Measurements from ENCODE around the gene SYT1.

The SYT1 gene

DNA sequence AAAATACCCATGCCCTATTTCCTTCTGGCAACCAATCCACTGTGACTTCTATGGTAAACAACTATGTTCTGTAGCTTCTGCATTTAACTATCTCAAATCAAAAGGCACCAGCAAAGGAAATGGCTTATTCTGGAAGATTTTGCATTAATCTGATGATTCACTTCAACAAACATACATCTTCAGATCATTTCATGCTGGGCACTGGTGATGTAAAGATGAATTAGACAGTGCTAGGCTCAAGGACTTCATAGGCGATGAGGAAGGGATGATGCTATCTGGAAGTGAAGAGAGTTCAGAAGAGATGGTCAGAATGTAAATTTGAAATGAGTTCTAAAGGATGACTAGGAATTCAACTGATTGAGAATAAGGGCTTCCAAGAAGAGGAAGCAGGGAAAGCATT, 462.9 kb downstream of the SYT1 start:
- Histone ChIP-seq H3K9me3 (ENCODE audit: control insufficient read depth, low read length) (no peaks in the 10 kb centered on the region), H3K27ac (no peak overlapping the region), H3K79me2 (no peaks in the 10 kb centered on the region), H3K9ac (no peak overlapping the region), H2AFZ (peak overlapping the region; percentile 25), H3K27me3 (ENCODE audit: control insufficient read depth, insufficient read depth, low read length) (no peaks in the 10 kb centered on the region), H3K36me3 (ENCODE audit: control insufficient read depth, insufficient read depth, low read length) (no peaks in the 10 kb centered on the region), H3K4me2 (ENCODE audit: low read length) (no peak overlapping the region), H3K4me1 (peaks cover 8% of the 10 kb centered on the region), H3K4me3 (ENCODE audit: low read depth, low read length) (no peak overlapping the region)
- TF ChIP-seq CTCF (IDR thresholded peaks at IDR 0.05), result no peak

GRCh38 chr12:79329933-79330332, 465.4 kb downstream of the SYT1 start:
- no peak overlapping the region for H2AFZ ChIP-seq

DNA sequence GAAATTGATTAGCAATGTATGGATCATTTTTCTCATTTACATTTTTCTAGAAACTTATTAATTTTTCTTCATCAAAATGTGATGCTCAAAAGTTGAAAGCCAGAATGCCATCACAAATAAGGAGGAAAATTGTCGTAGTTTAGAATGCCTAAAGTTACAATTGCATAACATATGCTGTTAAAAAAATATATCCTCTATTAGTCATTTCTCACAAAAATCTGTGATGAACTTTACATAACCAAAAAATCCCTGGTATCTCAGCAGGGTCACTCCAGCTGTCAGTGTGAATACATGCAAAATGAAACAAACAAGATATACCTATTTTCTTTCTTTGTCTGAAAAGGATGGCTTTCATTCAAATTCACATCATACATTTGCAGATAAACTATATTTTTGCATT, 467.3 kb downstream of the SYT1 start:
- H3K79me2 ChIP-seq, result no peaks in the 10 kb centered on the region
- no peak overlapping the region for H3K4me3 ChIP-seq (ENCODE audit: low read depth, low read length)
- H3K9me3 ChIP-seq (ENCODE audit: control insufficient read depth, low read length), result no peaks in the 10 kb centered on the region
- H3K9ac ChIP-seq, result no peak overlapping the region
- no peaks in the 10 kb centered on the region for H3K36me3 ChIP-seq (ENCODE audit: control insufficient read depth, insufficient read depth, low read length)
- H3K27ac ChIP-seq, result no peak overlapping the region
- no peak for TF ChIP-seq CTCF (IDR thresholded peaks at IDR 0.05)
- H3K4me2 ChIP-seq (ENCODE audit: low read length), result no peak overlapping the region
- H3K27me3 ChIP-seq (ENCODE audit: control insufficient read depth, insufficient read depth, low read length), result no peaks in the 10 kb centered on the region
- H2AFZ ChIP-seq, result no peak overlapping the region
- H3K4me1 ChIP-seq, result peaks cover 3% of the 10 kb centered on the region

More at GRCh38 chr12:79329933-79330332, 465.4 kb downstream of the SYT1 start:
- no peak overlapping the region for H3K27ac ChIP-seq
- no peaks in the 10 kb centered on the region for H3K9me3 ChIP-seq (ENCODE audit: control insufficient read depth, low read length)
- H3K4me3 ChIP-seq (ENCODE audit: low read depth, low read length), result no peak overlapping the region
- H3K27me3 ChIP-seq (ENCODE audit: control insufficient read depth, insufficient read depth, low read length), result no peaks in the 10 kb centered on the region
- no peaks in the 10 kb centered on the region for H3K36me3 ChIP-seq (ENCODE audit: control insufficient read depth, insufficient read depth, low read length)
- no peaks in the 10 kb centered on the region for H3K79me2 ChIP-seq
- H3K4me2 ChIP-seq (ENCODE audit: low read length), result no peak overlapping the region
- peaks cover 8% of the 10 kb centered on the region for H3K4me1 ChIP-seq
- no peak for TF ChIP-seq CTCF (IDR thresholded peaks at IDR 0.05)
- no peak overlapping the region for H3K9ac ChIP-seq

DNA sequence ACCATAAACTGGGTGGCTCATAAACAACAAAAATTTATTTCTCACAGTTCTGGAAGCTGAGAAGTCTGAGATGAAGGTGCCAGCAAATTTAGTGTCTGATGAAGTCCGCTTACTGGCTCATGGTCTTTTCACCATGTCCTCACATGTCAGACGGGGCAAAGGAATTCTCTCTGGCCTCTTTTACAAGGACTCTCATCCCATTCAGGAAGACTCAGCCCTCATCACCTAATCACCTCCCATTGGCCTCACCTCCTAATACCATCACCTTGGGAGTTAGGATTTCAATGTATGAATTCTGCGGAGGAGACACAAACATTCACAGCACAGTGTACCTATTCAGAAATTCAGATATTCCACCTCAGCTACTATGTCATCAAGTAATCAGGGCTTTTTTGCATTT, 468.6 kb downstream of the SYT1 start:
- Histone ChIP-seq H3K4me3 (ENCODE audit: low read depth, low read length) (no peak overlapping the region), H3K27me3 (ENCODE audit: control insufficient read depth, insufficient read depth, low read length) (no peaks in the 10 kb centered on the region), H3K79me2 (no peaks in the 10 kb centered on the region), H3K4me2 (ENCODE audit: low read length) (no peak overlapping the region), H3K9ac (no peak overlapping the region), H2AFZ (no peak overlapping the region), H3K27ac (no peak overlapping the region), H3K9me3 (ENCODE audit: control insufficient read depth, low read length) (no peaks in the 10 kb centered on the region), H3K4me1 (no peaks in the 10 kb centered on the region), H3K36me3 (ENCODE audit: control insufficient read depth, insufficient read depth, low read length) (no peaks in the 10 kb centered on the region)
- no peak for TF ChIP-seq CTCF (IDR thresholded peaks at IDR 0.05)

DNA sequence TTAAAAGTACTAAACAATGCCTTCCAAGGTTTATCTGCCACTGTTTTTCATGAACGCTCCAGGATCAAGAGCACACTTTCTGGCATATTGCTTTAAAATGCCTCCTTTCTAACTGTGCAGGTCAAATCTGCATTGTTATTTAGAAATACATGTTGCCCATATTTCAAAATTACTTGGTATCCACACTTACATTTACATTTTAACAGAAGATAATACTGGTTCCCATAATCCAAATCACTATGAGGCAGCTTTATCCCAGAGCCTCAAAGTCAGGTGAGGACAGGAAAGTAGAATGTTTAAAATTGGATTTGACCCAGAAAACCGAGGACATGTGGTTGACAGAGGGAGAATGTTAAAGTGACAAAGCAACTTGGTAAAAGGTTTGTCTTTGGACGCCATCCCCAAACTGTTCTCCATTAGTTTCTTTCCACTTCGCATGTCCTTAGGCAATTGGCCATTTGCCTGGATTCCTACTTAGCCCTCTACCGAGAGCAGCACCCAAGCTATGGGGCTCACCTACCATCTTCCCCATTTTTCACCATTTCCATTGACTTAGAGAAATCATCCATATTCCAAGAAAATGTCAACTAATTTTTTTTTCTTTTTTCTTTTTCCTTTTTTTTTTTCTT, 473.2 kb downstream of the SYT1 start:
- Histone ChIP-seq H3K4me2 (ENCODE audit: low read length) (no peak overlapping the region), H3K36me3 (ENCODE audit: control insufficient read depth, insufficient read depth, low read length) (no peaks in the 10 kb centered on the region), H3K79me2 (no peaks in the 10 kb centered on the region), H2AFZ (no peak overlapping the region), H3K9ac (no peak overlapping the region), H3K4me1 (no peaks in the 10 kb centered on the region), H3K9me3 (ENCODE audit: control insufficient read depth, low read length) (no peaks in the 10 kb centered on the region), H3K4me3 (ENCODE audit: low read depth, low read length) (no peak overlapping the region), H3K27ac (no peak overlapping the region), H3K27me3 (ENCODE audit: control insufficient read depth, insufficient read depth, low read length) (no peaks in the 10 kb centered on the region)
- TF ChIP-seq CTCF (IDR thresholded peaks at IDR 0.05), result no peak

Data from parathyroid adenoma (tissue), 2 donors.